H9 (cell line): ENCODE measurements around the gene NRP1. TPM values are rescaled to one million over a fixed set of nuclear protein-coding genes. Genes with fewer than 3 reads are reported as not detected.

Source experiments
- DNase-seq: peaks from one replicate; pipeline ENCODE4 v3.0.0-alpha.2; 2017
- H2AFZ ChIP-seq: one replicate; pipeline ENCODE4 v1.6.1; 2013; ENCODE audit warnings: mild to moderate bottlenecking, low read length, control low read depth, moderate library complexity
- H2AK5ac ChIP-seq: 2 replicates; pipeline ENCODE4 v1.6.1; 2013; ENCODE audit warnings: low read length, control low read depth, mixed read lengths; ENCODE audit not compliant: insufficient read length
- H2BK120ac ChIP-seq: one replicate; pipeline ENCODE4 v1.6.1; 2013; ENCODE audit warnings: low read depth, mild to moderate bottlenecking, low read length, control low read depth, inconsistent platforms; ENCODE audit not compliant: poor library complexity, severe bottlenecking
- H2BK12ac ChIP-seq: 2 replicates; pipeline ENCODE4 v1.6.1; 2013; ENCODE audit warnings: low read length, control low read depth, mixed read lengths, low read depth; ENCODE audit not compliant: insufficient read length
- H2BK15ac ChIP-seq: 2 replicates; pipeline ENCODE4 v1.6.1; 2013; ENCODE audit warnings: low read depth, low read length, control low read depth
- H2BK20ac ChIP-seq: one replicate; pipeline ENCODE4 v1.6.1; 2013; ENCODE audit warnings: low read depth, mild to moderate bottlenecking, low read length, control low read depth, inconsistent platforms; ENCODE audit not compliant: poor library complexity, severe bottlenecking
- H2BK5ac ChIP-seq: 2 replicates; pipeline ENCODE4 v1.6.1; 2013; ENCODE audit warnings: low read length, control low read depth, mixed read lengths; ENCODE audit not compliant: insufficient read length
- H3K14ac ChIP-seq: 2 replicates; pipeline ENCODE4 v1.6.1; 2013; ENCODE audit warnings: low read length, control low read depth; ENCODE audit not compliant: insufficient read depth
- H3K18ac ChIP-seq: 2 replicates; pipeline ENCODE4 v1.6.1; 2013; ENCODE audit warnings: low read depth, mild to moderate bottlenecking, mixed read lengths, low read length, control low read depth; ENCODE audit not compliant: insufficient read length
- H3K23ac ChIP-seq: 2 replicates; pipeline ENCODE4 v1.6.1; 2013; ENCODE audit warnings: low read length, control low read depth, mixed read lengths, low read depth; ENCODE audit not compliant: insufficient read length
- H3K23me2 ChIP-seq: 2 replicates; pipeline ENCODE4 v1.6.1; 2013; ENCODE audit warnings: low read depth, mild to moderate bottlenecking, mixed read lengths, low read length, control low read depth; ENCODE audit not compliant: insufficient read length, poor library complexity, severe bottlenecking
- H3K27ac ChIP-seq: 2 replicates; pipeline ENCODE4 v1.5.1; 2013; ENCODE audit warnings: low read length, control low read depth, mixed read lengths, low read depth; ENCODE audit not compliant: insufficient read length
- H3K27me3 ChIP-seq: 2 replicates; pipeline ENCODE4 v1.6.1; 2013; ENCODE audit warnings: low read length, control low read depth, inconsistent platforms; ENCODE audit not compliant: insufficient read depth
- H3K4ac ChIP-seq: 2 replicates; pipeline ENCODE4 v1.6.1; 2013; ENCODE audit warnings: low read depth, mild to moderate bottlenecking, control low read depth, inconsistent platforms, low read length, moderate library complexity
- H3K4me1 ChIP-seq: 2 replicates; pipeline ENCODE4 v1.6.1; 2013; ENCODE audit warnings: low read length, control low read depth, inconsistent platforms; ENCODE audit not compliant: insufficient read depth
- H3K4me2 ChIP-seq: 2 replicates; pipeline ENCODE4 v1.6.1; 2013; ENCODE audit warnings: low read length, control low read depth, mixed read lengths; ENCODE audit not compliant: insufficient read length, insufficient read depth
- H3K56ac ChIP-seq: 2 replicates; pipeline ENCODE4 v1.6.1; 2013; ENCODE audit warnings: low read depth, mild to moderate bottlenecking, mixed read lengths, low read length, control low read depth; ENCODE audit not compliant: insufficient read length
- H3K79me1 ChIP-seq: 2 replicates; pipeline ENCODE4 v1.6.1; 2013; ENCODE audit warnings: low read depth, mild to moderate bottlenecking, moderate library complexity, low read length, control low read depth, inconsistent platforms; ENCODE audit not compliant: insufficient read depth, poor library complexity, severe bottlenecking
- H3K79me2 ChIP-seq: 2 replicates; pipeline ENCODE4 v1.6.1; 2013; ENCODE audit warnings: low read length, control low read depth, inconsistent platforms; ENCODE audit not compliant: insufficient read depth
- H3K9ac ChIP-seq: 2 replicates; pipeline ENCODE4 v1.6.1; 2013; ENCODE audit warnings: low read length, control low read depth, mixed read lengths; ENCODE audit not compliant: insufficient read length; ENCODE audit errors: extremely low read depth
- H3K9me3 ChIP-seq: one replicate; pipeline ENCODE4 v1.6.1; 2013; ENCODE audit warnings: low read depth, low read length, inconsistent platforms; ENCODE audit not compliant: control insufficient read depth
- H3T11ph ChIP-seq: one replicate; pipeline ENCODE4 v1.6.1; 2013; ENCODE audit warnings: mild to moderate bottlenecking, low read length, control low read depth, inconsistent platforms
- H4K20me1 ChIP-seq: one replicate; pipeline ENCODE4 v1.6.1; 2013; ENCODE audit not compliant: control insufficient read depth, insufficient read length, insufficient read depth
- H4K5ac ChIP-seq: 2 replicates; pipeline ENCODE4 v1.6.1; 2013; ENCODE audit warnings: low read depth, mild to moderate bottlenecking, mixed read lengths, low read length, control low read depth; ENCODE audit not compliant: insufficient read length
- H4K8ac ChIP-seq: replicated peaks from 2 replicates; pipeline ENCODE4 v1.6.1; 2013; ENCODE audit warnings: low read length, control low read depth, mixed read lengths, low read depth; ENCODE audit not compliant: insufficient read length
- H4K91ac ChIP-seq: 2 replicates; pipeline ENCODE4 v1.6.1; 2013; ENCODE audit warnings: low read depth, mild to moderate bottlenecking, moderate library complexity, mixed read lengths, low read length, control low read depth; ENCODE audit not compliant: insufficient read length
- H3K27ac Mint-ChIP-seq, 3 experiments: 2 replicates in 2 of 3; 3 replicates in 1 of 3; pipeline ENCODE4 v1.8.0; 2020 to 2021; ENCODE audit warnings: mixed read lengths in 3 of 3, mild to moderate bottlenecking in 1 of 3, moderate library complexity in 1 of 3
- H3K27me3 Mint-ChIP-seq: 2 replicates; pipeline ENCODE4 v1.8.0; 2021; ENCODE audit warnings: low read depth, mild to moderate bottlenecking, moderate library complexity, mixed read lengths
- H3K36me3 Mint-ChIP-seq, 3 experiments: 2 replicates in 2 of 3; 3 replicates in 1 of 3; pipeline ENCODE4 v1.8.0; 2020 to 2021; ENCODE audit warnings: low read depth in 3 of 3, mixed read lengths in 3 of 3; ENCODE audit not compliant: insufficient read depth in 1 of 3
- H3K4me1 Mint-ChIP-seq, 2 experiments: 2 replicates each; pipeline ENCODE4 v1.8.0; 2020; ENCODE audit warnings: mixed read lengths in 2 of 2
- H3K4me3 Mint-ChIP-seq, 2 experiments: 2 replicates in 1 of 2; 3 replicates in 1 of 2; pipeline ENCODE4 v1.8.0; 2020 to 2021; ENCODE audit warnings: mild to moderate bottlenecking in 2 of 2, mixed read lengths in 2 of 2, moderate library complexity in 1 of 2
- H3K9me3 Mint-ChIP-seq, 2 experiments: 2 replicates in 1 of 2; 3 replicates in 1 of 2; pipeline ENCODE4 v1.8.0; 2020; ENCODE audit warnings: mild to moderate bottlenecking in 2 of 2, mixed read lengths in 2 of 2, moderate library complexity in 1 of 2
- WGBS: extraction: QIAGEN DNeasy Blood & Tissue Kit; methylation state at CpG from one replicate; pipeline ENCODE4 v1.1.7; 2013; ENCODE audit warnings: missing lambda C conversion rate, low lambda C conversion rate, mixed read lengths; ENCODE audit not compliant: insufficient read length; ENCODE audit errors: extremely low coverage; 5-methylcytosine and 5-hydroxymethylcytosine counted together
- total RNA-seq: library from RNA; stranded (reverse); gene quantifications from 2 replicates; pipeline ENCODE4 v1.2.1, GENCODE V29; 2021
- TF ChIP-seq, protein P1 (sequence below): fragments of 200-600 bp; sonication (generic); conservative IDR thresholded peaks from 3 replicates; pipeline ENCODE4 v1.8.0; 2021; ENCODE audit warnings: antibody characterized with exemption, mild to moderate bottlenecking

Gene NRP1
- total RNA-seq, 1 experiment from 2014 or later = 4.6 TPM

DNA sequence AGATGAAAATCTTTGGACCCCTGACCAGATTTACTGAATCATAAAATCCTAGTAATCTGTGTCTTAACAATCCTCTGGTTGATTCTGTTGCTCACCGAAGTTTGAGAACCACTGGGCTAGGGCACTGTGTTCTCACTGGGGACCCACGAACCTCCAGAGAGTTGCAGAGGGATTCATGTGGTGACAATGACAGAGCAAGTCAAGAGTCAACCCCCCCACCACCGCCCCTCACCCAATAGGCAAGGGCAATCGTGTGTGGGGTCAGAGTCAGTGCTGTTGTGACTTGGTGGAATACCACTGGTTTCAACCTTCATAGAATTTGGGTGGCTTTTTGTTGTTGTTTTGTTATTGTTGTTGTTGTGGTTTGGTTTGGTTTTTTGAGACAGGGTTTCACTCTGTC, 23.5 kb upstream of the NRP1 start:
- Histone ChIP-seq H2BK120ac (no peak overlapping the region), H4K5ac (no peak overlapping the region), H2AFZ (no peak overlapping the region), H4K20me1 (no peaks in the 10 kb centered on the region), H3K23me2 (no peaks in the 10 kb centered on the region), H3K79me2 (no peaks in the 10 kb centered on the region), H3K18ac (no peak overlapping the region), H2BK15ac (no peak overlapping the region), H3K4ac (no peak overlapping the region), H2BK12ac (no peak overlapping the region), H4K91ac (no peak overlapping the region), H2AK5ac (no peak overlapping the region), H4K8ac (no peak overlapping the region), H3K4me2 (no peak overlapping the region), H3K27me3 (no peaks in the 10 kb centered on the region), H3K56ac (no peak overlapping the region), H3K9ac (no peak overlapping the region), H2BK20ac (no peak overlapping the region), H3K27ac (no peak overlapping the region), H3K23ac (no peak overlapping the region), H3K79me1 (no peaks in the 10 kb centered on the region), H2BK5ac (no peak overlapping the region), H3T11ph (no peak overlapping the region), H3K14ac (no peak overlapping the region), H3K4me1 (no peaks in the 10 kb centered on the region), H3K9me3 (no peaks in the 10 kb centered on the region)
- TF ChIP-seq, protein P1, sequence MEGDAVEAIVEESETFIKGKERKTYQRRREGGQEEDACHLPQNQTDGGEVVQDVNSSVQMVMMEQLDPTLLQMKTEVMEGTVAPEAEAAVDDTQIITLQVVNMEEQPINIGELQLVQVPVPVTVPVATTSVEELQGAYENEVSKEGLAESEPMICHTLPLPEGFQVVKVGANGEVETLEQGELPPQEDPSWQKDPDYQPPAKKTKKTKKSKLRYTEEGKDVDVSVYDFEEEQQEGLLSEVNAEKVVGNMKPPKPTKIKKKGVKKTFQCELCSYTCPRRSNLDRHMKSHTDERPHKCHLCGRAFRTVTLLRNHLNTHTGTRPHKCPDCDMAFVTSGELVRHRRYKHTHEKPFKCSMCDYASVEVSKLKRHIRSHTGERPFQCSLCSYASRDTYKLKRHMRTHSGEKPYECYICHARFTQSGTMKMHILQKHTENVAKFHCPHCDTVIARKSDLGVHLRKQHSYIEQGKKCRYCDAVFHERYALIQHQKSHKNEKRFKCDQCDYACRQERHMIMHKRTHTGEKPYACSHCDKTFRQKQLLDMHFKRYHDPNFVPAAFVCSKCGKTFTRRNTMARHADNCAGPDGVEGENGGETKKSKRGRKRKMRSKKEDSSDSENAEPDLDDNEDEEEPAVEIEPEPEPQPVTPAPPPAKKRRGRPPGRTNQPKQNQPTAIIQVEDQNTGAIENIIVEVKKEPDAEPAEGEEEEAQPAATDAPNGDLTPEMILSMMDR = no peak
- DNase-seq = no peak
- Mint-ChIP-seq H3K27ac (no peak overlapping the region), H3K27me3 (peaks cover 1% of the 10 kb centered on the region; the same call in 1 of the 2 replicates), H3K9me3 (peaks cover 0 to 2% of the 10 kb centered on the region in 2 experiments; a peak in 1 of 5 replicates), H3K4me1 (no peaks in the 10 kb centered on the region), H3K4me3 (no peak overlapping the region), H3K36me3 (peaks cover 0 to 2% (median 0%) of the 10 kb centered on the region in 3 experiments; a peak in 1 of 7 replicates)
- no CpG with 5 or more reads among the region's 4 CpGs for WGBS
